ENCODE data around the gene STYK1. TPM values are rescaled to one million over a fixed set of nuclear protein-coding genes. Genes with fewer than 3 reads are reported as not detected.
A peak's percentile ranks its signal among the peaks of the same experiment; 100 is the strongest.

Gene STYK1
- total and polyA plus RNA-seq, 9 of the 15 experiments (the other 6 are each of a cell fraction or from before 2014, with no cell fraction given), result 0.31 to 1.8 (median 0.64) TPM

DNA sequence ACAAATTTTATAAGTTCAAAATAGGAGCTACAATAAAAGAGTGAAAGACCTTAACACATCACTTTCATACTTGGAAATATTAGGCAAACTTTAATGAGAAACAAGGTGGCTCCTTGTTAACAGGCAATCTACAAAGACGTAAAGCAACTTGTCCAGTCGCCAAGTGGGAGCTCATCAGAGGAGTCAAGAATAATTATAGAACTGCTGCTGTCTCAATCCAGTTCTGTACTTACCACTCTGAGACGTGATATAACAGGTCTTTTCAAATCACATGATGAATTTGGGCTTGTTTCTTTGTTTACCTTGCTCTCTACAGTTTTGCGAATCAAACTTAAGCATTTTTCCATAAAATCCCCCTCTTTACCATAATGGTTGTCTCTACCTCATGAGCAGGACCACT lies 45.6 kb upstream of the STYK1 start:
- no peak overlapping the region for H3K4me3 ChIP-seq
- in situ Hi-C loops (cut with MboI) (no loop called here), intact Hi-C loops (cut with micrococcal nuclease) (no loop called here)
- H3K9ac ChIP-seq (ENCODE audit: insufficient read depth in 1 of 2, low read depth in 2 of 2, low read length in 2 of 2), result no peak overlapping the region
- no peak for DNase-seq (ENCODE audit: extremely low read depth in 1 of 4, low spot score in 3 of 4)
- no peaks in the 10 kb centered on the region for H3K9me3 ChIP-seq (replicated peaks; ENCODE audit: control insufficient read depth, insufficient read depth, low read depth, low read length)
- H3K4me1 ChIP-seq (replicated peaks in 1 of 2; ENCODE audit: control insufficient read depth in 2 of 2, insufficient read depth in 2 of 2, low read length in 2 of 2), result peaks cover 0 to 3% of the 10 kb centered on the region in 2 experiments; a peak in 1 of 5 replicates
- H3K4me2 ChIP-seq (ENCODE audit: insufficient read depth, low read length), result no peak overlapping the region
- no peaks in the 10 kb centered on the region for H3K27me3 ChIP-seq (ENCODE audit: control insufficient read depth in 2 of 2, insufficient read depth in 2 of 2, low read length in 2 of 2)
- FAIRE-seq, result no peak
- H4K20me1 ChIP-seq (replicated peaks; ENCODE audit: control insufficient read depth, insufficient read depth, low read length), result 0 out of 2 replicates have a peak, but pooled peaks cover 6% of the 10 kb centered on the region
- ChIA-PET CTCF (ENCODE audit: low intra/inter-chr PET ratio) (no interaction called here), POLR2A (no interaction called here)
- no TSS peak for BruUV-seq (replicated peaks)
- H2AFZ ChIP-seq (ENCODE audit: low read depth, low read length), result no peak overlapping the region
- WGBS (ENCODE audit: insufficient coverage, low coverage, missing lambda C conversion rate), result 68% methylated on average over 4 of the region's 4 CpGs
- H3K27ac ChIP-seq (ENCODE audit: extremely low read depth, low read depth, low read length), result no peak overlapping the region
- no peaks in the 10 kb centered on the region for H3K9me1 ChIP-seq (ENCODE audit: control insufficient read depth, insufficient read depth, low read length)
- peaks cover 55% of the 10 kb centered on the region for H3K36me3 ChIP-seq (ENCODE audit: control insufficient read depth, insufficient read depth, low read length)
- H3K79me2 ChIP-seq (ENCODE audit: control insufficient read depth, insufficient read depth, low read length), result peaks cover 77% of the 10 kb centered on the region
- TF ChIP-seq, protein P1, sequence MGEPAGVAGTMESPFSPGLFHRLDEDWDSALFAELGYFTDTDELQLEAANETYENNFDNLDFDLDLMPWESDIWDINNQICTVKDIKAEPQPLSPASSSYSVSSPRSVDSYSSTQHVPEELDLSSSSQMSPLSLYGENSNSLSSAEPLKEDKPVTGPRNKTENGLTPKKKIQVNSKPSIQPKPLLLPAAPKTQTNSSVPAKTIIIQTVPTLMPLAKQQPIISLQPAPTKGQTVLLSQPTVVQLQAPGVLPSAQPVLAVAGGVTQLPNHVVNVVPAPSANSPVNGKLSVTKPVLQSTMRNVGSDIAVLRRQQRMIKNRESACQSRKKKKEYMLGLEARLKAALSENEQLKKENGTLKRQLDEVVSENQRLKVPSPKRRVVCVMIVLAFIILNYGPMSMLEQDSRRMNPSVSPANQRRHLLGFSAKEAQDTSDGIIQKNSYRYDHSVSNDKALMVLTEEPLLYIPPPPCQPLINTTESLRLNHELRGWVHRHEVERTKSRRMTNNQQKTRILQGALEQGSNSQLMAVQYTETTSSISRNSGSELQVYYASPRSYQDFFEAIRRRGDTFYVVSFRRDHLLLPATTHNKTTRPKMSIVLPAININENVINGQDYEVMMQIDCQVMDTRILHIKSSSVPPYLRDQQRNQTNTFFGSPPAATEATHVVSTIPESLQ (CRISPR knock-in tag; IDR thresholded peaks at IDR 0.05), result no peak
- TF ChIP-seq PRDM10 (IDR thresholded peaks at IDR 0.05; ENCODE audit: partially characterized antibody) (peak; percentile 70), ETV5 (CRISPR knock-in tag; IDR thresholded peaks at IDR 0.05; ENCODE audit: low read depth) (no peak), BHLHE40 (IDR thresholded peaks at IDR 0.05; ENCODE audit: low read length) (no peak), ZNF444 (CRISPR knock-in tag; IDR thresholded peaks at IDR 0.05) (no peak)
- TF ChIP-seq, protein P2, sequence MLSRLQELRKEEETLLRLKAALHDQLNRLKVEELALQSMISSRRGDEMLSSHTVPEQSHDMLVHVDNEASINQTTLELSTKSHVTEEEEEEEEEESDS (CRISPR knock-in tag; IDR thresholded peaks at IDR 0.05), result no peak
- no peak for ATAC-seq

Measured in K562 (cell line).